Kidney epithelial cell (primary cell): ENCODE measurements around the gene MYO18A. TPM values are rescaled to one million over a fixed set of nuclear protein-coding genes. Genes with fewer than 3 reads are reported as not detected.

Source experiments
- DNase-seq: peaks from one replicate; pipeline ENCODE4 v3.0.0-alpha.2; 2010; ENCODE audit warnings: low read depth
- H3K27me3 ChIP-seq: 2 replicates; pipeline ENCODE4 v1.6.0; 2011; ENCODE audit warnings: low read length; ENCODE audit not compliant: control insufficient read depth, insufficient read depth
- H3K36me3 ChIP-seq: 2 replicates; pipeline ENCODE4 v1.5.1; 2011; ENCODE audit warnings: low read length; ENCODE audit not compliant: control insufficient read depth, insufficient read depth
- H3K4me3 ChIP-seq: 2 replicates; pipeline ENCODE4 v1.5.1; 2011; ENCODE audit warnings: low read depth, mild to moderate bottlenecking, control low read depth, low read length
- total RNA-seq: library from RNA; depleted of rRNA; stranded (reverse); fragments of >200 nt; gene quantifications from 2 replicates; pipeline ENCODE4 v1.2.3, GENCODE V29; 2015
- TF ChIP-seq, protein P1 (sequence below): IDR thresholded peaks from 2 replicates; pipeline ENCODE4 v1.5.1; 2011; ENCODE audit warnings: mild to moderate bottlenecking, moderate library complexity, low read length, control low read depth, inconsistent platforms; ENCODE audit not compliant: insufficient read depth, poor library complexity, severe bottlenecking

MYO18A gene
- total RNA-seq, 1 donor from 2014 or later, result 19.8 TPM

DNA sequence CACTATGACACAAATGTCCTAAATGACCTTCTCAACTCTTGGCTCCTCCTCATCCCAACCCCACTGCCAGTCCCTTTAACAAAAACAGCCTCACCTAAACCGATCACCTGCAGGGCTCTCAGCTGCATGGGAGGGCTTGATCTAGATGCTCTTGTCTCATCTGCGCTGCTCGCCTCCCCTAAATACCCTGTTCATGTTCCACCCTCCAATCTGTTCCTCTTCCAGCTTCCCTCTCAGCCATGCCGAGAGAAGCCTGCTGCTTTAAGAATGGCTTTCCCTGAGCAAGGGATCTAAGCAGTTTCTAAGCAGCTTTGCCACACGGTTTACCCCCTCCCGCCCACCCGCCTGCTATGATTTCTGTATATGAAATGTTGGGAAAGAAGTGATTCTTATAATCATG lies 113.6 kb downstream of the MYO18A start:
- TF ChIP-seq, protein P1, sequence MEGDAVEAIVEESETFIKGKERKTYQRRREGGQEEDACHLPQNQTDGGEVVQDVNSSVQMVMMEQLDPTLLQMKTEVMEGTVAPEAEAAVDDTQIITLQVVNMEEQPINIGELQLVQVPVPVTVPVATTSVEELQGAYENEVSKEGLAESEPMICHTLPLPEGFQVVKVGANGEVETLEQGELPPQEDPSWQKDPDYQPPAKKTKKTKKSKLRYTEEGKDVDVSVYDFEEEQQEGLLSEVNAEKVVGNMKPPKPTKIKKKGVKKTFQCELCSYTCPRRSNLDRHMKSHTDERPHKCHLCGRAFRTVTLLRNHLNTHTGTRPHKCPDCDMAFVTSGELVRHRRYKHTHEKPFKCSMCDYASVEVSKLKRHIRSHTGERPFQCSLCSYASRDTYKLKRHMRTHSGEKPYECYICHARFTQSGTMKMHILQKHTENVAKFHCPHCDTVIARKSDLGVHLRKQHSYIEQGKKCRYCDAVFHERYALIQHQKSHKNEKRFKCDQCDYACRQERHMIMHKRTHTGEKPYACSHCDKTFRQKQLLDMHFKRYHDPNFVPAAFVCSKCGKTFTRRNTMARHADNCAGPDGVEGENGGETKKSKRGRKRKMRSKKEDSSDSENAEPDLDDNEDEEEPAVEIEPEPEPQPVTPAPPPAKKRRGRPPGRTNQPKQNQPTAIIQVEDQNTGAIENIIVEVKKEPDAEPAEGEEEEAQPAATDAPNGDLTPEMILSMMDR, result no peak

DNA sequence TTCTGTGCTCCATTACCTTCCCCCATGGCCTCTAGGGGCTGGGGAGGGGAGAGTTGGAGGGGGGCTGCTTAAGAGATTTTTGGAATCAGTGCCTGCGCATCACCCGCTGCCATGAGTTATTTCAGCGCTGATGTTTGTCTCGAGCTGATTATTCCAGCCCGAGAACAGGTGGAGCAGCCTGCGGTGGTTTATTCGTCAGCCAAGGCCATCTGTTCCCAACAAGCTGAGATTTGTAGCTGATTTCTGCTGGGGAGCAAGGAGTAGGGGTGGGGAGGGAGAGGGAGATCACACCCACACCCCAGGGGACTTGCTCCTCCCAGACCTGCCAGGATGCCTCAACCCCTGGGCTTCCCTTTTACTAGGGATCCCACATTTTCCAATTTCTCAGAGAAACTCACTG lies 114.2 kb downstream of the MYO18A start:
- Histone ChIP-seq H3K36me3 (no peaks in the 10 kb centered on the region), H3K4me3 (no peak overlapping the region), H3K27me3 (peaks cover 12% of the 10 kb centered on the region)
- DNase-seq, result no peak
- TF ChIP-seq, protein P1, result no peak

More for the DNA sequence above, 113.6 kb downstream of the MYO18A start:
- no peaks in the 10 kb centered on the region for H3K36me3 ChIP-seq
- no peak overlapping the region for H3K4me3 ChIP-seq
- peaks cover 14% of the 10 kb centered on the region for H3K27me3 ChIP-seq
- DNase-seq, result no peak

DNA sequence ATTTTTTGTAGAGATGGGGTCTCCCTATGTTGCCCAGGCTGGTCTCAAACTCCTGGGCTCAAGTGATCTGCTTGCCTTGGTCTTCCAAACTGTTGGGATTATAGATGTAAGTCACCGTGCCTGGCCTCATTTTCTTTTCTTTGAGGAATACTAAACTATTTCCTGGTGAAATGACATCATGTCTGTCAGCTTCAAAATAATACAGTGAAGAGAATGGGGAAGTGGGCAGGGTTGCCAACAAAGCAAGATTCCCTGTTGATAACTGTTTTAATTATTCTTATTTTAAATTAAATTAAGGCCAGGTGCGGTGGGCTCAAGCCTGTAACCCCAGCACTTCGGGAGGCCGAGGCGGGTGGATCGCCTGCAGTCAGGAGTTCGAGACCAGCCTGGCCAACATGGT lies 116.2 kb downstream of the MYO18A start:
- Histone ChIP-seq H3K36me3 (no peaks in the 10 kb centered on the region), H3K27me3 (peaks cover 4% of the 10 kb centered on the region), H3K4me3 (no peak overlapping the region)
- no peak for DNase-seq
- TF ChIP-seq, protein P1, result no peak

DNA sequence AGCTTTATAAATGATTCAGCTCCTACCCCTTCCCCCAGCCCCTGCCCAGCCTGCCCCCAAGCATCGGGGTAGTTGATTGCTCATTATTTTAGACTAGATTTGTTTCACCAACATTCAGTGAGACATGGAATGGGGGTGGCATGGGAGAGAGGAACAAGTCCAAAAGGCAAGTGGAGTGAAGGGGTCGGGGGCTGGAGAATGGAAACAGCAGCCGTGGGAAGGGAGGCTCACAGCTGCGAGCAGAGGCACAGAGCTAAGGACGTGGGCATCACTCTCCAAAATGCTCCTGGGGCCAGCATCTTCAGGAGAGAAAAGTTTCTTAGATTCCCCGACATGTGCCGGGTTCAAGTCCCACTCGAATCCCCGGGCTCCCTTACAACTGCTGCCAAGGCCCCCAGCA lies 118.0 kb downstream of the MYO18A start:
- TF ChIP-seq, protein P1, result no peak
- no peaks in the 10 kb centered on the region for H3K36me3 ChIP-seq
- no peak for DNase-seq

DNA sequence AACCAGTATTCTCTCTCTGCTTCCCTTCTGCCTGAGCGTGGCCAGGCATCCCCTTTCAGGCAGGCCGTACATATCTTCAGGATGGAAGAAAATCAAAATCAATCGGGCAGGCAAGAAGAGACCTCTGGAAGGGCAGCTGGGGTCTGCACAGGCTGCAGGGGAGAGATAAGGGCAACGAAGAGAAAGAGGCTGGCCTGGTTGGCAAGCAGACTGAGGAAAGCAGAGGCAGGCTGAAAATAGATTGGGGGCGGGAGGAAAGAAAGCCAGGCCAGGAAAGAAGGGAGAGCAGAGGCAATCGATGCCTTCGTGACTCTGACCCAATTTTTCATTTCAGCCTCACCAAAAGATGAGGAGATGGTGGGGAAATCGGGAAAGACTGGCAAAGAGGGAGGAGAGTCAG lies 119.2 kb downstream of the MYO18A start:
- TF ChIP-seq, protein P1, result no peak
- Histone ChIP-seq H3K27me3 (peaks cover 5% of the 10 kb centered on the region), H3K4me3 (no peak overlapping the region), H3K36me3 (no peaks in the 10 kb centered on the region)
- DNase-seq, result no peak

More for the DNA sequence above, 118.0 kb downstream of the MYO18A start:
- Histone ChIP-seq H3K4me3 (no peak overlapping the region), H3K27me3 (peaks cover 4% of the 10 kb centered on the region)

DNA sequence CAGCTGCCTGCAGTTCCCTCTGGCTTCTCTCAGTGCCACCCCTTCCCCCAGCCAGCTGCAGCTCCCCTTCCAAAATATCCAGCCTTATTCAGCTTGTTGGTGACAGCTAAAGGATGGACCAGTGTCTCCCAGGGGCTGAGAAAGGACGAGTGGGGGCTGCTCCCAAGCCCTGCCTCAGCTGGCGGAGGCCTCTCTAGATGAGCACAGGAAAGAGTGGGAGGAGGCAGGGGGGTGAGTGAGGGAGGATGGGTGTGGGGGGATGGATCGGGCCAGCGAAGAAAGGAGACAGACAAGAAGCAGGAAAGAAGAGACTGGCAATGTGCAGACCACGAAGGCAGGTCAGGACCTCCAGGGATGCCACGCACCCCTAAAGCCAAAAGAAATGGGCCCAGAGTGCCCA lies 119.7 kb downstream of the MYO18A start:
- no peak for DNase-seq
- no peaks in the 10 kb centered on the region for H3K36me3 ChIP-seq
- H3K27me3 ChIP-seq, result peaks cover 10% of the 10 kb centered on the region
- TF ChIP-seq, protein P1, result no peak
- H3K4me3 ChIP-seq, result no peak overlapping the region
